H1 (cell line): ENCODE data around the gene TYW5. TPM values are rescaled to one million over a fixed set of nuclear protein-coding genes. Genes with fewer than 3 reads are reported as not detected.

Experiments used
- CTCF ChIA-PET: fragments of 300-600 bp; sonication (Branson Sonifier 250); formaldehyde crosslinking; loops from one replicate; lab custom pipeline; 2021; ENCODE audit not compliant: partially characterized antibody; lab: Charles Lee
- POLR2A ChIA-PET: fragments of 300-600 bp; sonication (Branson Sonifier 250); formaldehyde crosslinking; loops from one replicate; lab custom pipeline; 2021; ENCODE audit warnings: inconsistent platforms; ENCODE audit not compliant: partially characterized antibody; lab: Charles Lee
- DNase-seq, 2 experiments: peaks; one replicate each; pipeline versions ENCODE4 v3.0.0 to v3.0.0-alpha.2; 2010 to 2022; ENCODE audit warnings: low spot score in 2 of 2, low read depth in 1 of 2, mixed read lengths in 1 of 2
- FAIRE-seq: peaks from 2 replicates; lab custom pipeline; 2011; peaks lifted over from hg19 to GRCh38; lab: Jason Lieb, UNC
- H2AFZ ChIP-seq: 2 replicates; pipeline ENCODE4 v1.8.1; 2012; ENCODE audit warnings: low read length, inconsistent platforms
- H2AK5ac ChIP-seq: 2 replicates; pipeline ENCODE4 v1.6.1; 2013; ENCODE audit warnings: low read depth, low read length
- H2BK120ac ChIP-seq: replicated peaks from 2 replicates; pipeline ENCODE3; 2013; ENCODE audit warnings: low read depth, low read length, inconsistent platforms
- H2BK12ac ChIP-seq: 2 replicates; pipeline ENCODE4 v1.6.1; 2013; ENCODE audit warnings: low read depth, low read length
- H2BK15ac ChIP-seq: 2 replicates; pipeline ENCODE4 v1.6.1; 2013; ENCODE audit warnings: low read length
- H2BK20ac ChIP-seq: 2 replicates; pipeline ENCODE4 v1.6.1; 2013; ENCODE audit warnings: low read length
- H2BK5ac ChIP-seq: 2 replicates; pipeline ENCODE4 v1.6.1; 2013; ENCODE audit warnings: low read depth, low read length
- H3K14ac ChIP-seq: 2 replicates; pipeline ENCODE4 v1.6.1; 2013; ENCODE audit warnings: inconsistent platforms; ENCODE audit not compliant: insufficient read length
- H3K18ac ChIP-seq: 2 replicates; pipeline ENCODE4 v1.6.1; 2013; ENCODE audit warnings: low read length; ENCODE audit errors: extremely low read depth
- H3K23ac ChIP-seq: 2 replicates; pipeline ENCODE4 v1.6.1; 2013; ENCODE audit warnings: inconsistent platforms; ENCODE audit not compliant: insufficient read length
- H3K23me2 ChIP-seq: 2 replicates; pipeline ENCODE4 v1.6.1; 2013; ENCODE audit warnings: low read depth, low read length
- H3K27ac ChIP-seq: 2 replicates; pipeline ENCODE4 v1.6.1; 2011; ENCODE audit warnings: low read depth, low read length, inconsistent platforms
- H3K27me3 ChIP-seq, 4 experiments: replicated peaks in 1 of 4; 1 replicate in 1 of 4; 2 replicates in 3 of 4; pipeline versions ENCODE4 v1.6.1 to v1.8.1; 2011 to 2013; ENCODE audit warnings: low read length in 3 of 4, mild to moderate bottlenecking in 3 of 4, inconsistent platforms in 2 of 4, mixed read lengths in 2 of 4, moderate library complexity in 1 of 4; ENCODE audit not compliant: control insufficient read depth in 3 of 4, insufficient read depth in 3 of 4; ENCODE audit errors: extremely low read depth in 1 of 4
- H3K36me3 ChIP-seq, 4 experiments: 2 replicates each; pipeline versions ENCODE4 v1.6.1 to v1.8.1; 2011 to 2013; ENCODE audit warnings: mild to moderate bottlenecking in 4 of 4, low read length in 3 of 4, moderate library complexity in 2 of 4, control low read depth in 1 of 4, inconsistent platforms in 1 of 4; ENCODE audit not compliant: insufficient read depth in 4 of 4, control insufficient read depth in 2 of 4
- H3K4ac ChIP-seq: replicated peaks from 2 replicates; pipeline ENCODE3; 2013; ENCODE audit warnings: low read length, low read depth, mixed read lengths, inconsistent platforms; ENCODE audit not compliant: insufficient read length
- H3K4me1 ChIP-seq, 4 experiments: replicated peaks in 1 of 4; 1 replicate in 1 of 4; 2 replicates in 3 of 4; pipeline versions ENCODE4 v1.6.1 to v1.8.1; 2011 to 2013; ENCODE audit warnings: low read length in 3 of 4, inconsistent platforms in 2 of 4, mixed read lengths in 1 of 4; ENCODE audit not compliant: insufficient read depth in 4 of 4, control insufficient read depth in 3 of 4
- H3K4me2 ChIP-seq, 2 experiments: 2 replicates each; pipeline versions ENCODE4 v1.6.1 to v1.8.1; 2011 to 2013; ENCODE audit warnings: low read depth in 2 of 2, low read length in 2 of 2, control low read depth in 1 of 2, inconsistent platforms in 1 of 2, mild to moderate bottlenecking in 1 of 2; ENCODE audit not compliant: insufficient read depth in 1 of 2
- H3K4me3 ChIP-seq, 4 experiments: fragments of 200-600, 300-600 bp in 1 of 4; sonication (generic), shearing (Covaris generic), sonication (Bioruptor Twin) in 1 of 4; 2 replicates each; pipeline versions ENCODE4 v1.5.1 to v1.8.1; 2011 to 2016; ENCODE audit warnings: low read length in 4 of 4, low read depth in 3 of 4, control low read depth in 2 of 4, inconsistent platforms in 2 of 4, mild to moderate bottlenecking in 2 of 4, mixed read lengths in 1 of 4, moderate library complexity in 1 of 4; ENCODE audit not compliant: insufficient read depth in 2 of 4; ENCODE audit errors: extremely low read depth in 1 of 4
- H3K56ac ChIP-seq: replicated peaks from 2 replicates; pipeline ENCODE3; 2013; ENCODE audit warnings: low read depth, mild to moderate bottlenecking, mixed read lengths, low read length, inconsistent platforms; ENCODE audit not compliant: insufficient read length
- H3K79me1 ChIP-seq: 2 replicates; pipeline ENCODE4 v1.6.1; 2013; ENCODE audit warnings: low read depth, low read length, control low read depth
- H3K79me2 ChIP-seq, 2 experiments: 2 replicates each; pipeline versions ENCODE4 v1.6.1 to v1.8.1; 2012 to 2013; ENCODE audit warnings: low read length in 2 of 2, mild to moderate bottlenecking in 2 of 2, inconsistent platforms in 1 of 2; ENCODE audit not compliant: insufficient read depth in 2 of 2, control insufficient read depth in 1 of 2
- H3K9ac ChIP-seq, 4 experiments: replicated peaks in 1 of 4; 1 replicate in 1 of 4; 2 replicates in 3 of 4; pipeline versions ENCODE4 v1.6.1 to v1.8.1; 2011 to 2013; ENCODE audit warnings: low read depth in 3 of 4, low read length in 3 of 4, control low read depth in 2 of 4, mild to moderate bottlenecking in 2 of 4, moderate library complexity in 2 of 4, inconsistent platforms in 1 of 4; ENCODE audit errors: extremely low read depth in 1 of 4
- H3K9me3 ChIP-seq, 2 experiments: 2 replicates each; pipeline versions ENCODE4 v1.6.1 to v1.8.1; 2012 to 2013; ENCODE audit warnings: mild to moderate bottlenecking in 2 of 2, moderate library complexity in 2 of 2, control low read depth in 1 of 2, inconsistent platforms in 1 of 2, low read depth in 1 of 2, low read length in 1 of 2, mixed read lengths in 1 of 2; ENCODE audit not compliant: insufficient read depth in 2 of 2
- H4K20me1 ChIP-seq, 2 experiments: replicated peaks in 1 of 2; 2 replicates each; pipeline versions ENCODE3 to v1.8.1; 2011 to 2013; ENCODE audit warnings: inconsistent platforms in 2 of 2, low read length in 2 of 2, mild to moderate bottlenecking in 1 of 2; ENCODE audit not compliant: insufficient read depth in 2 of 2, control insufficient read depth in 1 of 2
- H4K5ac ChIP-seq: 2 replicates; pipeline ENCODE4 v1.6.1; 2013; ENCODE audit warnings: low read length, low read depth, mixed read lengths, inconsistent platforms; ENCODE audit not compliant: insufficient read length
- H4K8ac ChIP-seq: 2 replicates; pipeline ENCODE4 v1.8.0; 2013; ENCODE audit warnings: mild to moderate bottlenecking, moderate library complexity, low read length, inconsistent platforms; ENCODE audit not compliant: insufficient read depth; ENCODE audit errors: extremely low read depth
- H4K91ac ChIP-seq: replicated peaks from 2 replicates; pipeline ENCODE3; 2013; ENCODE audit warnings: low read length, mixed read lengths, inconsistent platforms; ENCODE audit not compliant: insufficient read length
- EZH2 ChIP-seq: fragments of 200-600 bp; sonication (generic); IDR thresholded peaks from 2 replicates; pipeline ENCODE4 v1.7.1; 2012; ENCODE audit warnings: low read depth, mild to moderate bottlenecking, moderate library complexity, low read length, inconsistent platforms; ENCODE audit not compliant: severe bottlenecking
- HDAC2 ChIP-seq, 2 experiments: fragments of 300-600 bp in 1 of 2; sonication (generic) in 1 of 2; IDR thresholded peaks; 2 replicates each; pipeline ENCODE4 v1.6.1; 2011 to 2012; ENCODE audit warnings: low read depth in 2 of 2, low read length in 2 of 2, mild to moderate bottlenecking in 2 of 2, moderate library complexity in 2 of 2, borderline replicate concordance in 1 of 2, inconsistent platforms in 1 of 2
- HDAC6 ChIP-seq: IDR thresholded peaks from one replicate; pipeline ENCODE4 v1.7.1; 2012; ENCODE audit warnings: low read depth, mild to moderate bottlenecking, inconsistent platforms, low read length, moderate library complexity
- MAFK ChIP-seq: IDR thresholded peaks from 2 replicates; pipeline ENCODE4 v1.6.1; 2012; ENCODE audit warnings: low read depth, mild to moderate bottlenecking, improper control_type of control experiment, low read length
- NANOG ChIP-seq: IDR thresholded peaks from 2 replicates; pipeline ENCODE4 v1.6.1; 2011; ENCODE audit warnings: low read length, low read depth, mild to moderate bottlenecking, inconsistent platforms; ENCODE audit not compliant: insufficient read depth, poor library complexity, severe bottlenecking
- POLR2AphosphoS5 ChIP-seq: IDR thresholded peaks from 2 replicates; pipeline ENCODE4 v1.6.1; 2011; ENCODE audit warnings: low read depth, low read length
- SRF ChIP-seq: IDR thresholded peaks from 2 replicates; pipeline ENCODE4 v1.6.1; 2011; ENCODE audit warnings: mild to moderate bottlenecking, low read depth, low read length, moderate library complexity
- SUZ12 ChIP-seq: fragments of 200-600 bp; sonication (generic); IDR thresholded peaks from 2 replicates; pipeline ENCODE4 v1.6.1; 2012; ENCODE audit warnings: mild to moderate bottlenecking, inconsistent platforms, low read length, moderate library complexity, mixed read lengths
- TAF7 ChIP-seq: optimal IDR thresholded peaks from 2 replicates; pipeline ENCODE3; 2011; ENCODE audit warnings: low read depth, mild to moderate bottlenecking, inconsistent platforms, low read length, moderate library complexity, borderline replicate concordance
- TBP ChIP-seq: IDR thresholded peaks from 2 replicates; pipeline ENCODE4 v1.6.1; 2011; ENCODE audit warnings: low read depth, low read length, improper control_type of control experiment
- TEAD4 ChIP-seq: IDR thresholded peaks from 2 replicates; pipeline ENCODE4 v1.6.1; 2012; ENCODE audit warnings: low read depth, low read length, inconsistent platforms, mixed read lengths
- ZNF274 ChIP-seq: IDR thresholded peaks from 2 replicates; pipeline ENCODE4 v1.7.0; 2012; ENCODE audit warnings: low read length, borderline replicate concordance; ENCODE audit errors: extremely low read depth
- WGBS, 2 experiments: shearing (Covaris generic) in 1 of 2; methylation state at CpG; one replicate each; pipeline versions ENCODE4 v1.1.6 to v1.1.7; 2013 to 2015; ENCODE audit warnings: low lambda C conversion rate in 2 of 2, mixed read lengths in 2 of 2, inconsistent platforms in 1 of 2, low coverage in 1 of 2, missing lambda C conversion rate in 1 of 2; ENCODE audit not compliant: insufficient replicate concordance in 2 of 2, insufficient coverage in 1 of 2, insufficient read length in 1 of 2; ENCODE audit errors: extremely low coverage in 1 of 2, missing lambda C conversion rate in 1 of 2; 5-methylcytosine and 5-hydroxymethylcytosine counted together
- polyA plus RNA-seq, 7 experiments: library from polyadenylated mRNA; depleted of rRNA in 3 of 7; stranded (reverse) in 5 of 7; unstranded in 2 of 7; fragments of >200 nt in 5 of 7; fragments of 200-250 nt in 2 of 7; gene quantifications; 1 replicate in 5 of 7; 2 replicates in 1 of 7; 4 replicates in 1 of 7; pipeline versions ENCODE4 v1.2.1 to v1.2.3, GENCODE V29; 2011 to 2013; ENCODE audit warnings: missing spikeins in 2 of 7, mixed read lengths in 2 of 7
- total RNA-seq: library from RNA; stranded (reverse); fragmentation: NEBNext Ultra II Directional; extraction: Animal tissue kit (Norgen Biotek cat#: 25700); gene quantifications from 2 replicates; pipeline ENCODE4 v1.2.1, GENCODE V29; 2021

Gene TYW5
- total and polyA plus RNA-seq, 2 of the 8 experiments (the other 6 are each of a cell fraction or from before 2014, with no cell fraction given), result 5.4 to 11.3 TPM

DNA sequence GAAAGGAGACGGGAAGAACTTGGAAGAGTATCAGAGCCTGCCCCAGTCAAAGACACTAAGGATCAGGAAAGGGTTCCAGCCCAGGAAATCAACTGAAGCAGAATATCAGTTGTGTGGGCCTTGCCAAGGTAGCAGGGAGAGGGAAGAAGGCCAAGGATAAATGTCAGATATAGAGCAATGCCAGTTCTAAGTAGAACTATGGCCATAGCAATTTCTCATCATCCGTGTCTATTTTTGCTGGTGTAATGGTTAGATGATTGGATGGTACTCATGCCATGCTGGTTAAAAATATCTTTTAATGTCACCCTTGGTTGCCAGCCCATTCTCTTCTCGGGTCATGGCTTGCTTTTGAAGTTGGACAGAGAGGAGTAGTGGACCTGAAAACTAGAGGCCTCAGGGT is 42.0 kb upstream of the TYW5 start:
- CTCF ChIA-PET, result interaction anchor here (0.8 to 2.9 kb wide), 2 partner anchors 13 to 16 kb away, joined by 3 to 15 read pairs; no protein-coding TSS in a partner anchor
- Histone ChIP-seq H4K5ac (no peak overlapping the region), H2BK5ac (no peak overlapping the region), H3K36me3 (no peaks in the 10 kb centered on the region), H3K23me2 (no peaks in the 10 kb centered on the region; the same call in 1 of the 2 replicates), H3K18ac (no peak overlapping the region), H2BK15ac (no peak overlapping the region), H3K9me3 (no peaks in the 10 kb centered on the region), H4K91ac (no peak overlapping the region), H4K8ac (no peak overlapping the region), H3K4me2 (no peak overlapping the region), H2BK120ac (no peak overlapping the region), H3K23ac (no peak overlapping the region), H3K27ac (no peak overlapping the region), H2BK20ac (no peak overlapping the region), H4K20me1 (no peaks in the 10 kb centered on the region), H3K14ac (no peak overlapping the region), H2AFZ (no peak overlapping the region), H3K4ac (no peak overlapping the region), H2AK5ac (no peak overlapping the region), H2BK12ac (no peak overlapping the region), H3K4me3 (no peak overlapping the region), H3K27me3 (no peaks in the 10 kb centered on the region), H3K4me1 (no peaks in the 10 kb centered on the region), H3K56ac (no peak overlapping the region), H3K79me2 (no peaks in the 10 kb centered on the region), H3K9ac (no peak overlapping the region), H3K79me1 (no peaks in the 10 kb centered on the region)
- WGBS, 2 experiments, result 92% methylated on average over 3 of the region's 3 CpGs; no CpG with 5 or more reads in 1 of the 2 experiments
- POLR2A ChIA-PET, result no interaction called here
- FAIRE-seq (no peak), DNase-seq (no peak)
- TF ChIP-seq SRF, result no peak
- TF ChIP-seq EZH2, result no peak
- TF ChIP-seq TBP, result no peak
- no peak for TF ChIP-seq HDAC2 (IDR thresholded peaks at IDR 0.05; ENCODE audit: borderline replicate concordance in 1 of 2, low read depth in 2 of 2, low read length in 2 of 2)
- TF ChIP-seq MAFK, result no peak
- TF ChIP-seq TEAD4, result no peak
- TF ChIP-seq POLR2AphosphoS5, result no peak
- no peak for TF ChIP-seq SUZ12
- TF ChIP-seq NANOG, result no peak
- TF ChIP-seq HDAC6, result no peak
- TF ChIP-seq ZNF274, result no peak
- TF ChIP-seq TAF7, result no peak
